K562 (cell line): ENCODE data around the gene CYP1B1. TPM values are rescaled to one million over a fixed set of nuclear protein-coding genes. Genes with fewer than 3 reads are reported as not detected.

ENCODE experiments used
- ATAC-seq: fragments of 200-7000 bp; cut with Tn5 transposase; 3 replicates; pipeline ENCODE4 v1.9.1; 2020; ENCODE audit warnings: moderate library complexity
- BruUV-seq: library from RNA; stranded (reverse); fragments of 400-500 nt; replicated peaks from 2 replicates; lab custom pipeline; 2021; lab: Mats Ljungman, UMichigan
- CTCF ChIA-PET: fragments of 300-600 bp; formaldehyde crosslinking; extraction: SDS; loops from one replicate; lab custom pipeline; 2021; ENCODE audit warnings: low intra/inter-chr PET ratio; lab: Yijun Ruan, JAX
- POLR2A ChIA-PET: fragments of 300-600, 350-650 bp; sonication (Branson Sonifier 250); formaldehyde crosslinking; extraction: SDS; loops from one replicate; lab custom pipeline; 2021; ENCODE audit warnings: antibody characterized with exemption, inconsistent platforms; lab: Yijun Ruan, JAX
- DNase-seq, 4 experiments: peaks; one replicate each; pipeline versions ENCODE4 v3.0.0 to v3.0.0-alpha.2; 2011 to 2018; ENCODE audit warnings: low spot score in 3 of 4, mixed read lengths in 3 of 4; ENCODE audit errors: extremely low read depth in 1 of 4
- FAIRE-seq: peaks from 2 replicates; lab custom pipeline; 2011; peaks lifted over from hg19 to GRCh38; lab: Jason Lieb, UNC
- H2AFZ ChIP-seq: 2 replicates; pipeline ENCODE4 v1.6.0; 2011; ENCODE audit warnings: low read depth, low read length, control low read depth, inconsistent platforms
- H3K27ac ChIP-seq: fragments of 200-600 bp; 3 replicates; pipeline ENCODE4 v1.8.0; 2011; ENCODE audit warnings: low read depth, mild to moderate bottlenecking, control low read depth, inconsistent platforms, low read length, moderate library complexity, mixed read lengths; ENCODE audit errors: extremely low read depth
- H3K27me3 ChIP-seq, 2 experiments: fragments of 300-600 bp in 1 of 2; 2 replicates in 1 of 2; 3 replicates in 1 of 2; pipeline versions ENCODE4 v1.6.0 to v1.8.0; 2011; ENCODE audit warnings: inconsistent platforms in 2 of 2, low read length in 2 of 2, mild to moderate bottlenecking in 1 of 2, mixed read lengths in 1 of 2, moderate library complexity in 1 of 2; ENCODE audit not compliant: control insufficient read depth in 2 of 2, insufficient read depth in 2 of 2
- H3K36me3 ChIP-seq: fragments of 300-600 bp; 3 replicates; pipeline ENCODE4 v1.8.0; 2011; ENCODE audit warnings: mild to moderate bottlenecking, low read length, inconsistent platforms; ENCODE audit not compliant: control insufficient read depth, insufficient read depth
- H3K4me1 ChIP-seq, 2 experiments: fragments of 200-600 bp in 1 of 2; replicated peaks in 1 of 2; 2 replicates in 1 of 2; 3 replicates in 1 of 2; pipeline versions ENCODE4 v1.5.1 to v1.8.0; 2011; ENCODE audit warnings: inconsistent platforms in 2 of 2, low read length in 2 of 2, mild to moderate bottlenecking in 1 of 2, mixed read lengths in 1 of 2, moderate library complexity in 1 of 2; ENCODE audit not compliant: control insufficient read depth in 2 of 2, insufficient read depth in 2 of 2
- H3K4me2 ChIP-seq: 2 replicates; pipeline ENCODE4 v1.6.1; 2011; ENCODE audit warnings: low read length, control low read depth, inconsistent platforms, mixed read lengths; ENCODE audit not compliant: insufficient read depth
- H3K4me3 ChIP-seq: fragments of 200-600 bp; sonication (generic), shearing (Covaris generic); 2 replicates; pipeline ENCODE4 v1.5.1; 2016; ENCODE audit warnings: control low read depth, inconsistent platforms
- H3K79me2 ChIP-seq: fragments of 200-600 bp; 3 replicates; pipeline ENCODE4 v1.8.0; 2011; ENCODE audit warnings: low read length, inconsistent platforms; ENCODE audit not compliant: control insufficient read depth, insufficient read depth
- H3K9ac ChIP-seq, 2 experiments: 2 replicates each; pipeline versions ENCODE4 v1.6.0 to v1.6.1; 2011; ENCODE audit warnings: low read depth in 2 of 2, low read length in 2 of 2, control low read depth in 1 of 2, inconsistent platforms in 1 of 2, mild to moderate bottlenecking in 1 of 2, mixed read lengths in 1 of 2; ENCODE audit not compliant: insufficient read depth in 1 of 2
- H3K9me1 ChIP-seq: one replicate; pipeline ENCODE4 v1.6.0; 2011; ENCODE audit warnings: inconsistent platforms, mild to moderate bottlenecking, low read length, moderate library complexity; ENCODE audit not compliant: control insufficient read depth, insufficient read depth
- H3K9me3 ChIP-seq: replicated peaks from 2 replicates; pipeline ENCODE4 v1.5.1; 2011; ENCODE audit warnings: low read depth, low read length, inconsistent platforms; ENCODE audit not compliant: control insufficient read depth, insufficient read depth
- H4K20me1 ChIP-seq: replicated peaks from 2 replicates; pipeline ENCODE4 v1.6.1; 2011; ENCODE audit warnings: low read length, inconsistent platforms, mixed read lengths; ENCODE audit not compliant: control insufficient read depth, insufficient read depth
- CBFB ChIP-seq: sonication (generic); formaldehyde crosslinking; IDR thresholded peaks from 2 replicates; pipeline ENCODE4 v1.4.0; 2020; ENCODE audit warnings: mild to moderate bottlenecking, missing genetic modification reagents
- CHD1 ChIP-seq: fragments of 200-600 bp; sonication (generic); IDR thresholded peaks from one replicate; pipeline ENCODE4 v1.6.1; 2012; ENCODE audit warnings: mild to moderate bottlenecking, moderate library complexity, low read length, inconsistent platforms
- FIP1L1 ChIP-seq: fragments of 200-400 bp; formaldehyde crosslinking; IDR thresholded peaks from 2 replicates; pipeline ENCODE4 v1.6.1; 2018; ENCODE audit warnings: mild to moderate bottlenecking, low read depth, low read length; ENCODE audit not compliant: poor library complexity, severe bottlenecking
- PURB ChIP-seq: sonication (generic); formaldehyde crosslinking; IDR thresholded peaks from 2 replicates; pipeline ENCODE4 v1.9.0; 2021; ENCODE audit warnings: low read depth, mild to moderate bottlenecking, missing genetic modification reagents
- SPI1 ChIP-seq: IDR thresholded peaks from 2 replicates; pipeline ENCODE4 v1.6.1; 2011; ENCODE audit warnings: low read depth, low read length, control low read depth, borderline replicate concordance
- SUPT5H ChIP-seq: fragments of 450-650 bp; IDR thresholded peaks from 2 replicates; pipeline ENCODE4 v1.6.1; 2016
- WGBS: fragments of 100-300 bp; shearing (Covaris generic); methylation state at CpG from one replicate; pipeline ENCODE4 v1.1.6; 2016; ENCODE audit warnings: low coverage, mixed read lengths; ENCODE audit not compliant: insufficient coverage; ENCODE audit errors: missing lambda C conversion rate; 5-methylcytosine and 5-hydroxymethylcytosine counted together
- in situ Hi-C: fragments of 300-500 bp; cut with MboI; formaldehyde crosslinking; loops from 4 replicates; pipeline ENCODE4 v1.15.0; 2018; ENCODE audit warnings: inconsistent platforms, mixed read lengths
- intact Hi-C: fragments of 100-400 bp; cut with micrococcal nuclease; formaldehyde crosslinking; loops from 2 replicates; pipeline ENCODE4 v1.14.2; 2022
- polyA plus RNA-seq, 8 experiments: library from polyadenylated mRNA; depleted of rRNA in 4 of 8; stranded (reverse) in 5 of 8; unstranded in 3 of 8; fragments of >200 nt; fragmentation: Nextera tagmentation in 2 of 8; fragmentation: Illumina TruSeq in 1 of 8; extraction: Ambion mirVana in 2 of 8; extraction: Trizol in 1 of 8; gene quantifications; 2 replicates each; pipeline versions ENCODE4 v1.2.1 to v1.2.3, GENCODE V29; 2011 to 2014; ENCODE audit warnings: inconsistent platforms in 1 of 8, missing spikeins in 1 of 8
- total RNA-seq, 7 experiments: library from RNA; depleted of rRNA in 6 of 7; stranded (reverse); fragments of >200 nt in 6 of 7; fragmentation: Illumina TruSeq in 2 of 7; extraction: Trizol in 2 of 7; gene quantifications; 2 replicates each; pipeline versions ENCODE4 v1.2.1 to v1.2.3, GENCODE V29; 2011 to 2021; ENCODE audit warnings: low replicate concordance in 1 of 7
- TF ChIP-seq, protein P1 (sequence below), 2 experiments: IDR thresholded peaks; 2 replicates each; pipeline ENCODE4 v1.6.1; 2012; ENCODE audit warnings: improper control_type of control experiment in 2 of 2, low read depth in 2 of 2, low read length in 2 of 2, borderline replicate concordance in 1 of 2

CYP1B1 gene
- total and polyA plus RNA-seq, 9 of the 15 experiments (the other 6 are each of a cell fraction or from before 2014, with no cell fraction given): 0.07 TPM; not detected in 8

GRCh38 chr2:38056216-38056615 lies 19.7 kb downstream of the CYP1B1 start:
- TF ChIP-seq, protein P1, sequence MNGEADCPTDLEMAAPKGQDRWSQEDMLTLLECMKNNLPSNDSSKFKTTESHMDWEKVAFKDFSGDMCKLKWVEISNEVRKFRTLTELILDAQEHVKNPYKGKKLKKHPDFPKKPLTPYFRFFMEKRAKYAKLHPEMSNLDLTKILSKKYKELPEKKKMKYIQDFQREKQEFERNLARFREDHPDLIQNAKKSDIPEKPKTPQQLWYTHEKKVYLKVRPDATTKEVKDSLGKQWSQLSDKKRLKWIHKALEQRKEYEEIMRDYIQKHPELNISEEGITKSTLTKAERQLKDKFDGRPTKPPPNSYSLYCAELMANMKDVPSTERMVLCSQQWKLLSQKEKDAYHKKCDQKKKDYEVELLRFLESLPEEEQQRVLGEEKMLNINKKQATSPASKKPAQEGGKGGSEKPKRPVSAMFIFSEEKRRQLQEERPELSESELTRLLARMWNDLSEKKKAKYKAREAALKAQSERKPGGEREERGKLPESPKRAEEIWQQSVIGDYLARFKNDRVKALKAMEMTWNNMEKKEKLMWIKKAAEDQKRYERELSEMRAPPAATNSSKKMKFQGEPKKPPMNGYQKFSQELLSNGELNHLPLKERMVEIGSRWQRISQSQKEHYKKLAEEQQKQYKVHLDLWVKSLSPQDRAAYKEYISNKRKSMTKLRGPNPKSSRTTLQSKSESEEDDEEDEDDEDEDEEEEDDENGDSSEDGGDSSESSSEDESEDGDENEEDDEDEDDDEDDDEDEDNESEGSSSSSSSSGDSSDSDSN (IDR thresholded peaks at IDR 0.05; ENCODE audit: borderline replicate concordance in 1 of 2, low read depth in 2 of 2, low read length in 2 of 2): no peak
- TF ChIP-seq SPI1 (no peak), SUPT5H (no peak), CBFB (no peak), CHD1 (no peak), PURB (no peak), FIP1L1 (no peak)
- ATAC-seq (no peak), DNase-seq (no peak), FAIRE-seq (no peak)
- Histone ChIP-seq H3K9me1 (no peaks in the 10 kb centered on the region), H4K20me1 (no peaks in the 10 kb centered on the region), H3K4me1 (no peaks in the 10 kb centered on the region), H3K27ac (no peak overlapping the region), H3K36me3 (no peaks in the 10 kb centered on the region), H3K4me2 (no peak overlapping the region), H3K27me3 (no peaks in the 10 kb centered on the region; a peak in 1 of 5 replicates), H3K4me3 (no peak overlapping the region), H3K79me2 (no peaks in the 10 kb centered on the region), H3K9me3 (no peaks in the 10 kb centered on the region), H2AFZ (no peak overlapping the region), H3K9ac (no peak overlapping the region)
- in situ Hi-C loops: no loop called here
- POLR2A ChIA-PET: no interaction called here
- intact Hi-C loops: no loop called here
- BruUV-seq: no TSS peak
- 6% methylated on average over 3 of the region's 3 CpGs for WGBS
- CTCF ChIA-PET: no interaction called here
